Left colon (tissue), 2 donors: ENCODE data around the gene CCDC91. TPM values are rescaled to one million over a fixed set of nuclear protein-coding genes. Genes with fewer than 3 reads are reported as not detected.
"Not testable (repeated sequence)": the region's sequence is repeated elsewhere in the genome, so short reads cannot be mapped to it uniquely, and the experiment has no call there.

ENCODE experiments used
- ATAC-seq: fragments of 200-7000 bp; cut with Tn5 transposase; one replicate; pipeline ENCODE4 v1.9.1; 2020; ENCODE audit warnings: mild to moderate bottlenecking, moderate library complexity
- DNase-seq, 2 donors: peaks; one replicate each; pipeline ENCODE4 v3.0.0-alpha.2; 2020
- intact Hi-C, 2 donors: fragments of 100-400 bp; cut with DNase I in 1 of 2; cut with micrococcal nuclease in 1 of 2; formaldehyde crosslinking; loops; one replicate each; pipeline versions ENCODE4 v1.11.2 to v1.14.0; 2022; cut with DNase I, micrococcal nuclease
- total RNA-seq, 2 donors: library from RNA; stranded (reverse); fragmentation: NEBNext Ultra II Directional; extraction: Animal tissue kit (Norgen Biotek cat#: 25700); gene quantifications; one replicate each; pipeline ENCODE4 v1.2.1, GENCODE V29; 2021
- donor health status: DM: no; HTN: no; CAD: no.
- donor health status: DM: yes; HTN: yes; CAD: no.

CCDC91 gene
- total RNA-seq, 2 donors from 2014 or later, result 20.7 to 24.8 TPM

- no peak for DNase-seq
- ATAC-seq, result no peak
- intact Hi-C loops, result loop anchor here in 1 of 2 donors (10.0 kb wide), 1 partner anchor 203 kb away; the partner anchor contains the start of gene PTHLH
Observed at GRCh38 chr12:28177461-28177860, 12.8 kb upstream of the CCDC91 start.

GRCh38 chr12:28177905-28178304 is 12.4 kb upstream of the CCDC91 start:
- no peak for DNase-seq
- ATAC-seq, result no peak
- intact Hi-C loops, result loop anchor here in 1 of 2 donors (10.0 kb wide), 1 partner anchor 203 kb away; the partner anchor contains the start of gene PTHLH

- DNase-seq (no peak), ATAC-seq (no peak)
- intact Hi-C loops, result loop anchor here in 1 of 2 donors (10.0 kb wide), 1 partner anchor 204 kb away; the partner anchor contains the start of gene PTHLH
Observed at GRCh38 chr12:28178775-28179174, 11.5 kb upstream of the CCDC91 start.

GRCh38 chr12:28180786-28181185 is 9.5 kb upstream of the CCDC91 start:
- ATAC-seq, result no peak
- intact Hi-C loops, result no loop called here
- no peak for DNase-seq

GRCh38 chr12:28184375-28184774 is 5.9 kb upstream of the CCDC91 start:
- no peak for ATAC-seq
- DNase-seq, result no peak
- intact Hi-C loops, result no loop called here

- no peak for ATAC-seq
Observed at GRCh38 chr12:28186500-28186899, 3.8 kb upstream of the CCDC91 start.

GRCh38 chr12:28189784-28190320 is 404 bp upstream of the CCDC91 start:
- ATAC-seq, result no peak
- intact Hi-C loops, result no loop called here
- peak in 1 of 2 donors; percentile 11 for DNase-seq

More at GRCh38 chr12:28186500-28186899, 3.8 kb upstream of the CCDC91 start:
- intact Hi-C loops, result no loop called here
- no peak for DNase-seq

- intact Hi-C loops, result no loop called here
- ATAC-seq (peak; percentile 37), DNase-seq (no peak)
Observed at GRCh38 chr12:28191051-28192048, 1.1 kb downstream of the CCDC91 start.

GRCh38 chr12:28192125-28192524 is 1.9 kb downstream of the CCDC91 start:
- ATAC-seq, result no peak
- intact Hi-C loops, result no loop called here
- DNase-seq, result no peak

GRCh38 chr12:28194621-28195020 is 4.4 kb downstream of the CCDC91 start:
- intact Hi-C loops, DNase-seq, ATAC-seq: not testable (repeated sequence)

- intact Hi-C loops, DNase-seq, ATAC-seq: not testable (repeated sequence)
Observed at GRCh38 chr12:28201136-28201535, 10.9 kb downstream of the CCDC91 start.

- DNase-seq, result no peak
- intact Hi-C loops, result no loop called here
- peak; percentile 75 for ATAC-seq
Observed at GRCh38 chr12:28202374-28203130, 12.3 kb downstream of the CCDC91 start.

GRCh38 chr12:28209782-28210181 is 19.5 kb downstream of the CCDC91 start:
- DNase-seq, result no peak
- intact Hi-C loops, result no loop called here
- ATAC-seq, result no peak

GRCh38 chr12:28212182-28212581 is 21.9 kb downstream of the CCDC91 start:
- no peak for ATAC-seq
- intact Hi-C loops, result no loop called here

GRCh38 chr12:28215021-28215420 is 24.8 kb downstream of the CCDC91 start:
- intact Hi-C loops, result no loop called here
- ATAC-seq, result no peak
- DNase-seq, result no peak

More at GRCh38 chr12:28212182-28212581, 21.9 kb downstream of the CCDC91 start:
- no peak for DNase-seq

- intact Hi-C loops, result no loop called here
- ATAC-seq (no peak), DNase-seq (no peak)
Observed at GRCh38 chr12:28216016-28216415, 25.8 kb downstream of the CCDC91 start.

- intact Hi-C loops, result no loop called here
- DNase-seq, result no peak
- ATAC-seq, result no peak
Observed at GRCh38 chr12:28217805-28218204, 27.5 kb downstream of the CCDC91 start.

- DNase-seq (no peak), ATAC-seq (no peak)
- intact Hi-C loops, result no loop called here
Observed at GRCh38 chr12:28218875-28219274, 28.6 kb downstream of the CCDC91 start.

GRCh38 chr12:28219827-28220226 is 29.6 kb downstream of the CCDC91 start:
- no peak for ATAC-seq
- intact Hi-C loops, result no loop called here
- DNase-seq, result no peak
